PC-9 (cell line): ENCODE measurements around the gene GDE1.

Source experiments
- CTCF ChIP-seq: fragments of 200-600 bp; sonication (generic); conservative IDR thresholded peaks from 2 replicates; pipeline ENCODE4 v1.6.1; 2017; ENCODE audit warnings: mixed run types, antibody characterized with exemption, mild to moderate bottlenecking, moderate library complexity
- EZH2 ChIP-seq: fragments of 200-600 bp; sonication (generic); IDR thresholded peaks from 2 replicates; pipeline ENCODE4 v1.8.0; 2017; ENCODE audit warnings: antibody characterized with exemption, low read depth

GRCh38 chr16:19503461-19504075, 18.3 kb downstream of the GDE1 start:
- no peak for TF ChIP-seq CTCF
- TF ChIP-seq EZH2, result no peak
